ENCODE data around the gene CLDN7. TPM values are rescaled to one million over a fixed set of nuclear protein-coding genes. Genes with fewer than 3 reads are reported as not detected.
A peak's percentile ranks its signal among the peaks of the same experiment; 100 is the strongest.

CLDN7 gene
- total RNA-seq (169 and 197 TPM in 2 replicates), polyA plus RNA-seq (290 and 341 TPM in 2 replicates)

- DNase-seq (ENCODE audit: low spot score) = peak; percentile 95
- Histone ChIP-seq H3K9me2 (replicated peaks; ENCODE audit: insufficient read depth) (no peaks in the 10 kb centered on the region), H3K9me3 (ENCODE audit: low read depth) (no peaks in the 10 kb centered on the region), H4K20me1 (ENCODE audit: insufficient read depth, poor library complexity, severe bottlenecking) (no peaks in the 10 kb centered on the region), H3K79me2 (peaks cover 34% of the 10 kb centered on the region), H3K4me1 (ENCODE audit: insufficient read depth) (peaks cover 34% of the 10 kb centered on the region), H3K4me3 (peak within 1 kb of the TSS; percentile 87), H3K36me3 (replicated peaks; ENCODE audit: insufficient read depth, low read depth) (no peaks in the 10 kb centered on the region), H3K4me2 (peak within 1 kb of the TSS; percentile 85), H3K27me3 (peaks cover 5% of the 10 kb centered on the region), H2AFZ (peak within 1 kb of the TSS; percentile 67), H3K27ac (peak within 1 kb of the TSS; percentile 98)
- WGBS (ENCODE audit: low lambda C conversion rate, missing lambda C conversion rate) = 3% methylated on average over 36 of the region's 64 CpGs
- no peak for TF ChIP-seq EZH2 (IDR thresholded peaks at IDR 0.05; ENCODE audit: borderline replicate concordance)
- peak; percentile 23 for TF ChIP-seq EZH2phosphoT487 (IDR thresholded peaks at IDR 0.05; ENCODE audit: low read depth, severe bottlenecking, unreplicated experiment)
- TF ChIP-seq CTCF (IDR thresholded peaks at IDR 0.05; ENCODE audit: poor library complexity) = peak; percentile 28
Measured at GRCh38 chr17:7262192-7262934, at the start of gene CLDN7. Gene CLDN7, minus strand, starts transcription at chr17:7262478. Its CDS starts 435 bp downstream, at chr17:7262043.

- 96% methylated on average over 7 of the region's 7 CpGs for WGBS (ENCODE audit: low lambda C conversion rate, missing lambda C conversion rate)
- Histone ChIP-seq H3K27ac (no peak overlapping the region), H3K27me3 (no peaks in the 10 kb centered on the region), H3K9me3 (ENCODE audit: low read depth) (no peaks in the 10 kb centered on the region), H3K79me2 (peaks cover 66% of the 10 kb centered on the region), H4K20me1 (ENCODE audit: insufficient read depth, poor library complexity, severe bottlenecking) (peaks cover 43% of the 10 kb centered on the region), H2AFZ (no peak overlapping the region), H3K9me2 (replicated peaks; ENCODE audit: insufficient read depth) (no peaks in the 10 kb centered on the region), H3K4me2 (no peak overlapping the region), H3K4me3 (no peak overlapping the region), H3K4me1 (ENCODE audit: insufficient read depth) (peaks cover 23% of the 10 kb centered on the region), H3K36me3 (replicated peaks; ENCODE audit: insufficient read depth, low read depth) (peaks cover 8% of the 10 kb centered on the region)
- no peak for DNase-seq (ENCODE audit: low spot score)
- TF ChIP-seq EZH2phosphoT487 (IDR thresholded peaks at IDR 0.05; ENCODE audit: low read depth, severe bottlenecking, unreplicated experiment) (no peak), EZH2 (IDR thresholded peaks at IDR 0.05; ENCODE audit: borderline replicate concordance) (no peak)
Measured at GRCh38 chr17:7311110-7311705, 48.9 kb upstream of the CLDN7 start.

DNA sequence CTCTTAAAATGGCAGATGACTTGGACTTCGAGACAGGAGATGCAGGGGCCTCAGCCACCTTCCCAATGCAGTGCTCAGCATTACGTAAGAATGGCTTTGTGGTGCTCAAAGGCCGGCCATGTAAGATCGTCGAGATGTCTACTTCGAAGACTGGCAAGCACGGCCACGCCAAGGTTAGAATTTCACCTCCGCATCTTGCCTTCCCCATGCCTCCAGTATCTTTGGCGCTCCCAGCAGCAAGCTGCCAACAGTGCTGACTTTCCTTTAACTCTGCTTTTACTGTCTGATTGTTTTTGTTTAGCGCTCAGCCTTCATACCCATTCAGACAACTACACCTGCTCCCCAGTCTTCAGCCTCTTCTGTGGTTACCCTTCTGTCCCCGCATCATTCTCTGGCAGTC lies 47.4 kb upstream of the CLDN7 start:
- TF ChIP-seq EZH2 (IDR thresholded peaks at IDR 0.05; ENCODE audit: borderline replicate concordance) (no peak), EZH2phosphoT487 (IDR thresholded peaks at IDR 0.05; ENCODE audit: low read depth, severe bottlenecking, unreplicated experiment) (no peak), CTCF (IDR thresholded peaks at IDR 0.05; ENCODE audit: poor library complexity) (no peak)
- no peak overlapping the region for H2AFZ ChIP-seq
- DNase-seq (ENCODE audit: low spot score) = no peak
- peaks cover 65% of the 10 kb centered on the region for H3K79me2 ChIP-seq
- peaks cover 43% of the 10 kb centered on the region for H4K20me1 ChIP-seq (ENCODE audit: insufficient read depth, poor library complexity, severe bottlenecking)
- peaks cover 8% of the 10 kb centered on the region for H3K36me3 ChIP-seq (replicated peaks; ENCODE audit: insufficient read depth, low read depth)
- no peaks in the 10 kb centered on the region for H3K9me3 ChIP-seq (ENCODE audit: low read depth)
- WGBS (ENCODE audit: low lambda C conversion rate, missing lambda C conversion rate) = 95% methylated on average over 12 of the region's 12 CpGs
- no peaks in the 10 kb centered on the region for H3K27me3 ChIP-seq
- peaks cover 25% of the 10 kb centered on the region for H3K4me1 ChIP-seq (ENCODE audit: insufficient read depth)
- H3K27ac ChIP-seq = peak overlapping the region; percentile 93
- no peaks in the 10 kb centered on the region for H3K9me2 ChIP-seq (replicated peaks; ENCODE audit: insufficient read depth)
- H3K4me2 ChIP-seq = peak overlapping the region; percentile 98
- H3K4me3 ChIP-seq = no peak overlapping the region
